Peyer's patch (tissue), 4 donors: ENCODE data around the gene MSH2. TPM values are rescaled to one million over a fixed set of nuclear protein-coding genes. Genes with fewer than 3 reads are reported as not detected.

ENCODE experiments used
- DNase-seq, 3 donors: peaks; one replicate each; pipeline ENCODE4 v3.0.0-alpha.2; 2017 to 2019
- H3K27ac ChIP-seq, 4 donors: fragments of 200-600 bp; sonication (generic); one replicate each; pipeline ENCODE4 v1.5.1; 2016 to 2019
- H3K27me3 ChIP-seq, 2 donors: fragments of 200-600 bp; sonication (generic); one replicate each; pipeline ENCODE4 v1.5.1; 2019
- H3K36me3 ChIP-seq, 3 donors: fragments of 200-600 bp; sonication (generic); one replicate each; pipeline ENCODE4 v1.5.1; 2016 to 2019
- H3K4me1 ChIP-seq, 4 donors: fragments of 200-600 bp; sonication (generic); one replicate each; pipeline ENCODE4 v1.5.1; 2016 to 2019
- H3K4me3 ChIP-seq, 4 donors: fragments of 200-600 bp; sonication (generic); 1 replicate in 3 of 4; 2 replicates in 1 of 4; pipeline ENCODE4 v1.5.1; 2016 to 2019; ENCODE audit warnings: mild to moderate bottlenecking in 1 of 4
- H3K9me3 ChIP-seq, 4 donors: fragments of 200-600 bp; sonication (generic); one replicate each; pipeline ENCODE4 v1.5.1; 2016 to 2019; ENCODE audit warnings: mild to moderate bottlenecking in 1 of 4
- POLR2A ChIP-seq, 2 donors: fragments of 450-650 bp; IDR thresholded peaks; one replicate each; pipeline ENCODE4 v1.5.1; 2017; ENCODE audit warnings: antibody characterized with exemption in 2 of 2, mild to moderate bottlenecking in 2 of 2, moderate library complexity in 2 of 2
- small RNA-seq, 2 donors: library from RNA; depleted of rRNA; stranded (forward); fragments of <200 nt; gene quantifications; one replicate each; pipeline ENCODE3, GENCODE V24; 2016
- total RNA-seq, 4 donors: library from RNA; depleted of rRNA; stranded (reverse); fragments of >200 nt; gene quantifications; one replicate each; pipeline ENCODE4 v1.1.0, GENCODE V29; 2016
- TF ChIP-seq, protein P1 (sequence below), 6 experiments: fragments of 450-650 bp in 4 of 6; fragments of 200-600 bp in 2 of 6; sonication (generic) in 1 of 6; IDR thresholded peaks; one replicate each; pipeline ENCODE4 v1.5.1; 2017 to 2019; ENCODE audit warnings: antibody characterized with exemption in 6 of 6, mild to moderate bottlenecking in 3 of 6, moderate library complexity in 1 of 6

Gene MSH2
- total RNA-seq, 4 donors from 2014 or later = 5.8 to 23.1 (median 9.2) TPM

DNA sequence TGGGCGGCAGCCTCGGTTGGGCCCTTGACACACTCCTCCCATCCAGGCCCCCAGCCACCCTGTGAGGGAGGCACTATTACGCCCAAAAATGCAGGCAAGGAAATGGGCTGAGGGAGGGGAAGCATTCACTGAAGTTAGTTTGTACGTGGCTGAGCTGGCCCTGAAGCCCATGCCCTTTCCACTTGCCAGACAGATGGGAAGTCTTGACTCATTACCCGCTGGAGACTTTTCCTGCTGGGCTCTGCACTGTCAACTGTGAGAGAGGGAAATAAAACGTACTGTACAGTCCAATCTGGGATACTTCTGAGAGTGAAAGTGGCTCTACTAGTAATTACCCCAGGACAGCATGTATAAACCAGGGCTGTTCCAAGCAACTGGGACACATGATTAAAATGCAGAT lies 125.9 kb downstream of the MSH2 start:
- Histone ChIP-seq H3K4me3 (no peak overlapping the region), H3K36me3 (no peaks in the 10 kb centered on the region), H3K27ac (no peak overlapping the region), H3K4me1 (no peaks in the 10 kb centered on the region), H3K9me3 (no peaks in the 10 kb centered on the region), H3K27me3 (no peaks in the 10 kb centered on the region)
- TF ChIP-seq, protein P1, sequence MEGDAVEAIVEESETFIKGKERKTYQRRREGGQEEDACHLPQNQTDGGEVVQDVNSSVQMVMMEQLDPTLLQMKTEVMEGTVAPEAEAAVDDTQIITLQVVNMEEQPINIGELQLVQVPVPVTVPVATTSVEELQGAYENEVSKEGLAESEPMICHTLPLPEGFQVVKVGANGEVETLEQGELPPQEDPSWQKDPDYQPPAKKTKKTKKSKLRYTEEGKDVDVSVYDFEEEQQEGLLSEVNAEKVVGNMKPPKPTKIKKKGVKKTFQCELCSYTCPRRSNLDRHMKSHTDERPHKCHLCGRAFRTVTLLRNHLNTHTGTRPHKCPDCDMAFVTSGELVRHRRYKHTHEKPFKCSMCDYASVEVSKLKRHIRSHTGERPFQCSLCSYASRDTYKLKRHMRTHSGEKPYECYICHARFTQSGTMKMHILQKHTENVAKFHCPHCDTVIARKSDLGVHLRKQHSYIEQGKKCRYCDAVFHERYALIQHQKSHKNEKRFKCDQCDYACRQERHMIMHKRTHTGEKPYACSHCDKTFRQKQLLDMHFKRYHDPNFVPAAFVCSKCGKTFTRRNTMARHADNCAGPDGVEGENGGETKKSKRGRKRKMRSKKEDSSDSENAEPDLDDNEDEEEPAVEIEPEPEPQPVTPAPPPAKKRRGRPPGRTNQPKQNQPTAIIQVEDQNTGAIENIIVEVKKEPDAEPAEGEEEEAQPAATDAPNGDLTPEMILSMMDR (IDR thresholded peaks at IDR 0.05) = no peak
- no peak for TF ChIP-seq POLR2A (IDR thresholded peaks at IDR 0.05)
- no peak for DNase-seq

DNA sequence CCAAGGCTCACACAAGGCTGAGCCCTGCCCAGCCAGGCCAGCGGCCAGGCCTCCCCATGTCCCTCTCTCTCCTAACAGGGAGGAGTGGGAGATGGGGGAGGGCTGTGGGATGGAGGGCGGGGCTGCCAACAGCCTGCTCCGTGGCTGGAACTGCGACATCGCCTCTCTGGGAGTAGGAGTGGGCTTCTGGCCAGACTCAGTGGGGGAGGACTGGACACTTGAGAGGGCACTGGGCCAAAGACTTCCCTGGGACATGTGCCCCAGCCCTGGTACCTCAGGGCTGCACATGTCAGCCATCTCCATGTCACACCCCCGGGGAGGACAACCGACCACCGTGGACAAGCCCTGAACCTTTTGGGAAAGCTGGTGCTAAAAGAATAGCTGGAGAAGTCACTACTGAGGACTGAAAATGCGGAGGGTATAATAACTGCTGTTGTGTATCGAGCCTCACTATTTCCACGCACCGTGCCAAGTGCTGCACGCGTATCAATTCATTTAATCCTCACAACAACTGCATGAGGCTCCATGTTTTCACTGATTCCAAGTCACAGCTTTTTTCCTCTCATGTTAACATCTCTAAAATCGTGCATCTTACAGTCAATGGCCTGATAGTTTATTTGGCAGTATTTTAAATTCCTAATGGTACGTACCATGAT lies 127.3 kb downstream of the MSH2 start:
- H3K9me3 ChIP-seq = no peaks in the 10 kb centered on the region
- H3K4me1 ChIP-seq = no peaks in the 10 kb centered on the region
- H3K27me3 ChIP-seq = no peaks in the 10 kb centered on the region
- no peak for DNase-seq
- H3K36me3 ChIP-seq = no peaks in the 10 kb centered on the region
- H3K27ac ChIP-seq = no peak overlapping the region
- H3K4me3 ChIP-seq = no peak overlapping the region
- TF ChIP-seq, protein P1 (IDR thresholded peaks at IDR 0.05) = no peak
- no peak for TF ChIP-seq POLR2A (IDR thresholded peaks at IDR 0.05)

DNA sequence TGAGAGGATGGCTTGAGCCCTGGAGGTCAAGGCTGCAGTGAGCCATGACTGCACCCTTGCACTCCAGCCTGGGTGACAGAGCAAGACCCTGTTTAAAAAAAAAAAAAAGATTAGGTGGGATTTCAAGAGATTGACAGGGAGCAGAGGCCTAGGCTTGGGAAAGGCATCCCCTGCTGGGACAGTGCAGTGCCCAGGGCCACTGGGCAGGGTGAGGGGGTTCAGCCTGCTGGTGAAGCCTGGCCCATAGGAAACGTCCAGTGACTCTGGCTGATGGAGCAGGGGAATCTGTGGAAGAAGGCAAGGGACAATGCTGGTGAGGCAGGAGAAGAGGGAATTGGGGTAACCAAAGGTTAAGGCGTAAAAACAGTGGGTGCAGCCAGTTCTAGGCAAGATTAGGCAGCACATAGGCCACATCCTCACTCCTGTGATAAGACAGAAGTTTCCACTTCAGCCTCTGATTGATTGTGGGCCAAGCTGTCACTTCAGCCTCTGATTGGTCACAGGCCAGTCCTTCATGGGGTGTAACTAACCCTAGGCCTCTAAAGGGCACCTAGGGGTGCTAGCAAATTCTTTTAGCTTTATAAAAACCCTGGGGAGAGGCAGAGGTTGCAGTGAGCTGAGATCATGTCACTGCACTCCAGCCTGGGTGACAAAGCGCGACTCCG lies 128.6 kb downstream of the MSH2 start:
- Histone ChIP-seq H3K4me3 (no peak overlapping the region), H3K27me3 (no peaks in the 10 kb centered on the region), H3K36me3 (no peaks in the 10 kb centered on the region), H3K9me3 (no peaks in the 10 kb centered on the region), H3K27ac (no peak overlapping the region), H3K4me1 (no peaks in the 10 kb centered on the region)
- no peak for DNase-seq
- TF ChIP-seq POLR2A (IDR thresholded peaks at IDR 0.05) = no peak
- TF ChIP-seq, protein P1 (IDR thresholded peaks at IDR 0.05) = no peak

Small RNAs within 50 kb of the gene (small RNA-seq; reads per million reads assigned to genes)
- gene MIR559 = 0 reads per million in 2 donors
- gene RF00017 = 0 reads per million in 2 donors
- 0 reads per million in 2 donors for gene RN7SKP119

Other genes with a start within 250 kb of the MSH2 start
- 1 to 10 TPM in 2 of 4 donors, not detected in 2; 1.7 to 5.8 TPM for gene STPG4, start 247.8 kb upstream of the MSH2 start, total RNA-seq
- 100 to 1,000 TPM; 354 to 708 (median 548) TPM for gene CALM2, start 226.6 kb upstream of the MSH2 start, total RNA-seq
- 100 to 1,000 TPM in 3 of 4 donors, 10 to 100 TPM in 1; 62.7 to 969 (median 724) TPM for gene EPCAM, start 33.8 kb upstream of the MSH2 start, total RNA-seq
- gene KCNK12, start 167.8 kb downstream of the MSH2 start, total RNA-seq = not detected